NCI-H128 (cell line): Measurements from ENCODE around the gene SRSF10.

Experiments
- DNase-seq: peaks from one replicate; lab custom pipeline; 2025; ENCODE audit not compliant: unreplicated experiment; lab: John Stamatoyannopoulos, UW

Gene SRSF10

GRCh38 chr1:23914921-23915320, 65.2 kb downstream of the SRSF10 start:
- no peak for DNase-seq
